BE2C (cell line): ENCODE measurements around the gene DRC1.

ENCODE experiments used
- DNase-seq: peaks from one replicate; pipeline ENCODE4 v3.0.0-alpha.2; 2020
- H3K27me3 ChIP-seq: fragments of 250-450 bp; sonication (Bioruptor Pico); 2 replicates; pipeline ENCODE4 v1.5.1; 2020; ENCODE audit warnings: mild to moderate bottlenecking
- H3K36me3 ChIP-seq: fragments of 250-450 bp; sonication (Bioruptor Pico); 2 replicates; pipeline ENCODE4 v1.5.1; 2020; ENCODE audit warnings: mild to moderate bottlenecking
- H3K4me1 ChIP-seq: fragments of 250-450 bp; sonication (Bioruptor Pico); 2 replicates; pipeline ENCODE4 v1.5.1; 2020
- H3K4me3 ChIP-seq: 2 replicates; pipeline ENCODE4 v1.5.1; 2011; ENCODE audit warnings: low read depth, low read length
- H3K9me3 ChIP-seq: fragments of 250-450 bp; sonication (Bioruptor Pico); 2 replicates; pipeline ENCODE4 v1.5.1; 2020
- CTCF ChIP-seq: IDR thresholded peaks from 2 replicates; pipeline ENCODE4 v1.5.1; 2012; ENCODE audit warnings: mild to moderate bottlenecking, low read depth, low read length

The DRC1 gene

GRCh38 chr2:26479131-26479788, 77.5 kb downstream of the DRC1 start:
- peaks cover 6% of the 10 kb centered on the region for H3K4me1 ChIP-seq
- no peak for TF ChIP-seq CTCF
- H3K27me3 ChIP-seq: no peaks in the 10 kb centered on the region
- no peak overlapping the region for H3K4me3 ChIP-seq
- no peak for DNase-seq
- H3K36me3 ChIP-seq: no peaks in the 10 kb centered on the region
- H3K9me3 ChIP-seq: no peaks in the 10 kb centered on the region

- Histone ChIP-seq H3K36me3 (no peaks in the 10 kb centered on the region), H3K27me3 (no peaks in the 10 kb centered on the region), H3K9me3 (no peaks in the 10 kb centered on the region), H3K4me3 (no peak overlapping the region), H3K4me1 (peaks cover 6% of the 10 kb centered on the region)
- no peak for TF ChIP-seq CTCF
- DNase-seq: no peak
These were observed 78.3 kb downstream of the DRC1 start for GRCh38 chr2:26479789-26480565.

GRCh38 chr2:26480566-26481423, 79.1 kb downstream of the DRC1 start:
- no peak overlapping the region for H3K4me3 ChIP-seq
- no peak for TF ChIP-seq CTCF
- no peaks in the 10 kb centered on the region for H3K36me3 ChIP-seq
- H3K27me3 ChIP-seq: no peaks in the 10 kb centered on the region
- H3K9me3 ChIP-seq: no peaks in the 10 kb centered on the region
- no peak for DNase-seq
- peaks cover 6% of the 10 kb centered on the region for H3K4me1 ChIP-seq

- Histone ChIP-seq H3K4me3 (no peak overlapping the region), H3K9me3 (no peaks in the 10 kb centered on the region), H3K27me3 (no peaks in the 10 kb centered on the region), H3K36me3 (no peaks in the 10 kb centered on the region), H3K4me1 (peaks cover 6% of the 10 kb centered on the region)
- TF ChIP-seq CTCF: no peak
- DNase-seq: no peak
These were observed 80.0 kb downstream of the DRC1 start for GRCh38 chr2:26481706-26482105.

GRCh38 chr2:26482211-26483026, 80.7 kb downstream of the DRC1 start:
- DNase-seq: no peak
- TF ChIP-seq CTCF: no peak
- Histone ChIP-seq H3K4me3 (no peak overlapping the region), H3K27me3 (no peaks in the 10 kb centered on the region), H3K4me1 (peaks cover 4% of the 10 kb centered on the region), H3K9me3 (no peaks in the 10 kb centered on the region), H3K36me3 (no peaks in the 10 kb centered on the region)
